Right kidney (tissue), 1 donor: ENCODE data around the gene TUBA4A.
A peak's percentile ranks its signal among the peaks of the same experiment; 100 is the strongest.
"Not testable (repeated sequence)": the region's sequence is repeated elsewhere in the genome, so short reads cannot be mapped to it uniquely, and the experiment has no call there.

Experiments
- DNase-seq: peaks from one replicate; pipeline ENCODE4 v3.0.0-alpha.2; 2016

The TUBA4A gene

GRCh38 chr2:219269362-219270054 is 15.8 kb upstream of the TUBA4A start:
- no peak for DNase-seq

DNA sequence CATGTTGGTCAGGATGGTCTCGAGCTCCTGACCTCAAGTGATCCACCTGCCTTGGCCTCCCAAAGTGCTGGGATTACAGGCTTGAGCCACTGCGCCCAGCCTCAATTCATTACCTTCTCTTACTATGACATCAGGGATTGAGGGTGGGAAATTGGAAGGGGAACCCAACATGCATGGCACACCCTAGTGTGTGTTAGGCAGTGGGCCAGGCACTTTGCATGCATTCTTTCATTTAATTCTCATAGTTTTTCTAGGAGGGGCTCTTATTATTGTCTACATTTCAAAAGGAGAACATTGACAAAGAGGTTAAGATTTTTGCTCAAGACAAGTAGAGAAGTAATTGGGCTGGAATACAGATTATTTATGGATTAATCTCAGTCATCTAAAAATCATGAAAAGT is 14.6 kb upstream of the TUBA4A start:
- DNase-seq: no peak

- DNase-seq: no peak
Observed at GRCh38 chr2:219266886-219267285, 13.2 kb upstream of the TUBA4A start.

GRCh38 chr2:219266232-219266631 is 12.5 kb upstream of the TUBA4A start:
- DNase-seq: no peak

DNA sequence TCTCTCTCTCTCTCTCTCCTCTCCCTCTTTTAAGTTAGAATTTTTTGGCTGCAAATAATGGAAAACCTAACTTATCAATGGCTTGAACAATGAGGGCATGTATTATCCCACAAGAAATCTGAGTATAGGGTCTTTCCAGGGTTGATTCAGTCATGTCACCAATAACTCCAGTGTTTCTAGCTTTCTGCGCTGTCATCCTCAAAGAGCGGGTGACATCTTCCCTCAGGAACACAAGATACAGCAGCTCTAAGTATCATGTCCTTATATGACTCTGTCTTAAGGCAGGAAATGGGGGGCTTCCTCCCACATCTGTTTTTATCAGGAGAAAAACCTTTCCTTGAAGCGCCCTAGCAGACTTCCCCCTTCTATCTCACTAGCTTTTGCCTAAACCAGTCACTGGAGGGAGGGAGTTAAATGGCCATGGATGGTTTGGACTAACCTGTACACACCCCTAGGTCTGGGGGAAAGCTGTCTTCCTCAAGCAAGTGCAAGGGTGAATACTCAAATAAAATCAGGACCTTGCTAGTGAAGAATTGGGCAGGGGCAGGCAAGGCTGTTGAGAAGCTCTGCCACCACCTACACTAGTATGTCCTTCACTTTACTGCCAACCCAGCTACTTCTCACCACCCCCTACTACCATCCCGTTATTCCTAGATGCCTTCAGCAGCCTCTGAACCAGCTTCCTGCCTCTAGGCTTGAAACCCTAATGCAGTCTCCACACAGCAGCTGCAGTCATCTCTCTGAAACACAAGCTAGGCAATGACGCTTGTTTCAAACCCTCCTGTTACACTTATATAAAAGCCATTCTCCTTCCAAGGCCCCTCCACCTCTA is 7.5 kb upstream of the TUBA4A start:
- DNase-seq: no peak

GRCh38 chr2:219258942-219259341 is 5.2 kb upstream of the TUBA4A start:
- not testable (repeated sequence) for DNase-seq

DNA sequence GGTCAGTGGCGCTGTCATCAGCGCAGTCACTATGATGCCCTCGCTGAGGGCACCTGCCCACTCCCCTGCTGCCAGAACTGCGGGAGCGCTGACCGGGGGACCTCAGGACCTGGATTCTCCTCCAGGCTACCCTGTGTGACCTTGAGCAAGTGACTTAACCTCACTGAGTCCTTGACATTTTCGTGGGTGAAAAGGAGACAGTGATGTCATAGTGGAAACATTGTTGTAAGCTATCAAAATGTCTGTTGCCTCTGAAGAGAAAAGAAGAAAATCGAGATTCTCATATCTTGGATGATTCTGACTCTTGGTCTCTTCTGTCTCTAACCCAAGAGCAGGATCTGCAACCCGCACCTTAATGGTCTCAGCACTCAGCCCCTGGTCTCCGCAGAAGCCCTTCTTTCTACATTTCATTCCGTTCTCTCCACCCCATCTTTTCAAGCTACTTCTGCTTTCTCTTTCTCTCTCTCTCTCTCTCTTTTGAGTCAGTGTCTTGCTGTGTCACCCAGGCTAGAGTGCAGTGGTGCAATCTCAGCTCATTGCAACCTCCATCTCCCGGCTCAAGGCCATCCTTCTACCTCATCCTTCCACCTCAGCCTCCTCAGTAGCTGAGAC is 978 bp upstream of the TUBA4A start:
- no peak for DNase-seq

GRCh38 chr2:219252900-219253752 is 592 bp downstream of the TUBA4A start, which contains the start of gene TUBA4B:
Gene TUBA4B, plus strand, starts transcription at chr2:219253243. Its CDS starts 165 bp downstream, at chr2:219253408.
- DNase-seq: peak; percentile 56

- no peak for DNase-seq
Observed at GRCh38 chr2:219252570-219252899, 1.2 kb downstream of the TUBA4A start.

- DNase-seq: no peak
Observed at GRCh38 chr2:219252084-219252483, 1.6 kb downstream of the TUBA4A start.

GRCh38 chr2:219251656-219252055 is 2.1 kb downstream of the TUBA4A start:
- no peak for DNase-seq

GRCh38 chr2:219250049-219250781 is 3.5 kb downstream of the TUBA4A start:
- DNase-seq: no peak

DNA sequence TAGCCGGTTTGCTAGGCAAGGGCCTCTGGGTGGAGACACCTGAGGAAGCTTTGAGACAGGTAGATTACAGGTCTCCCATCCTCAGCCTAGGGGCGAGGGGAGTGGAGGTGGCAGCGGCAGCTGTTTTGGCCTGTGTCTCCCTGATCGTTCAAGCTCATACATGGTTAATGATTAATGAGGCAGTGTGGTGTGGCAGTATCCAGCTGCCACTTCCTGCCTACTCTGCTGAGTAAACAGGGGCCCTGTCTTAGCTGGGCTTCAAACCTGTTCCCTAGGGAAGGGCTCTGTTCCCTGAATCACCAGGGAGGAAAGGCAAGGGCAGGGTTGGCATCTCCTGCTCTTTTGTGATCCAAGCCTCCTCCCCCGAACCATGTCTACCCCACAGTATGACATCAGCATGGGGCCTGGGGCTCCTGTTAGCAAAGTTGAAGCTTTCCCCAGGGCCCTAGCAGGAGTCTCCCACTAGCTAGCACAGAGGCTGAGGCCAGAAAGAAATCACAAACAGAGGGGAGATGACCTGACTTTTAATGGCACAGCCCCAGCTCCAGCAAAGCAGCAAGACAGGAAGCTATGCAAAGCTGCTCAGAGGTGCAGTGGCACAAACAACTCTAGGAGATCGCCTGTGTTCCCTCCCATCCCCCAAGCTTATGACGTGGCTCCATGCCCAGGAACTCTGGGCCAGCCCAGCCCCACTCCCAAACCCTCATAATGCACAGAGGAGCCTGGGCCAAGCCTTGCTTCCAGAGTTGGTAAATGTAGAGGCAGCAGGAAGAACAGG is 4.3 kb downstream of the TUBA4A start:
- DNase-seq: peak; percentile 61

GRCh38 chr2:219248845-219249202 is 4.9 kb downstream of the TUBA4A start:
- DNase-seq: no peak

DNA sequence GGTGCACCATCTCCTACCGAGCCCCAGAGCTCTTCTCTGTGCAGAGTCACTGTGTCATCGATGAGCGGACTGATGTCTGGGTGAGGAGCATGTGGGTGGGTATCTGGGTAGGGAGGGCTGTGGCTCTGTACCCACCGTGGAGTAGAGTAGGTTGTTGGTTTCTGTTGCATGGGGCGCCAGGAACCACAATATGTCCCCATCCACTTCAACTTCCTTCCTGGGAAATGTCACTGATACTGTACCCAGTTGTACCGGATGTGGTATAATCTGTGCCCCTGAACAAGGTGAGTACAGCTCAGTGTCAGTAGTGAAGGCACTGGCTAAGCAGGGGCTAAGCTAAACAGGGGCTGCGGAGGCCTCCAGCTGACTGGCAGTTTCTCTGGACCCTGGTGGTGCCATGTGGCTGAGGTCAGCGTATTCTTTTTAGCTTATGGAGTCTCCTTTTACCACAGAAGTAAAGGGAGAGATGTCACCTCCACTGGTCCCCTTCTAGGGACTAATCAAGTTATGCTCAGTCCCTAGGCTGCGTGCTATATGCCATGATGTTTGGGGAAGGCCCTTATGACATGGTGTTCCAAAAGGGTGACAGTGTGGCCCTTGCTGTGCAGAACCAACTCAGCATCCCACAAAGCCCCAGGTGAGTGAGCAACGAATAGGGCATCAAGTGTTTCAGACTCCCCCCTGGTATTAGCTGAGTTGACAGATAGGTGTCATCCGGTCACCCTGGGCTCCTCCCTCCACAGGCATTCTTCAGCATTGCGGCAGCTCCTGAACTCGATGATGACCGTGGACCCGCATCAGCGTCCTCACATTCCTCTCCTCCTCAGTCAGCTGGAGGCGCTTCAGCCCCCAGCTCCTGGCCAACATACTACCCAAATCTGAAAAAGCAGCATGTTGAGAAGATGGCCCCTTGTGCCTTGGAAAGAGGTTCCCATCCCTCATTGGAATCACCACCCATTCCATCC is 5.8 kb downstream of the TUBA4A start:
- no peak for DNase-seq

- DNase-seq: no peak
Observed at GRCh38 chr2:219246559-219246958, 7.2 kb downstream of the TUBA4A start.

GRCh38 chr2:219245899-219246230 is 7.9 kb downstream of the TUBA4A start:
- no peak for DNase-seq

DNA sequence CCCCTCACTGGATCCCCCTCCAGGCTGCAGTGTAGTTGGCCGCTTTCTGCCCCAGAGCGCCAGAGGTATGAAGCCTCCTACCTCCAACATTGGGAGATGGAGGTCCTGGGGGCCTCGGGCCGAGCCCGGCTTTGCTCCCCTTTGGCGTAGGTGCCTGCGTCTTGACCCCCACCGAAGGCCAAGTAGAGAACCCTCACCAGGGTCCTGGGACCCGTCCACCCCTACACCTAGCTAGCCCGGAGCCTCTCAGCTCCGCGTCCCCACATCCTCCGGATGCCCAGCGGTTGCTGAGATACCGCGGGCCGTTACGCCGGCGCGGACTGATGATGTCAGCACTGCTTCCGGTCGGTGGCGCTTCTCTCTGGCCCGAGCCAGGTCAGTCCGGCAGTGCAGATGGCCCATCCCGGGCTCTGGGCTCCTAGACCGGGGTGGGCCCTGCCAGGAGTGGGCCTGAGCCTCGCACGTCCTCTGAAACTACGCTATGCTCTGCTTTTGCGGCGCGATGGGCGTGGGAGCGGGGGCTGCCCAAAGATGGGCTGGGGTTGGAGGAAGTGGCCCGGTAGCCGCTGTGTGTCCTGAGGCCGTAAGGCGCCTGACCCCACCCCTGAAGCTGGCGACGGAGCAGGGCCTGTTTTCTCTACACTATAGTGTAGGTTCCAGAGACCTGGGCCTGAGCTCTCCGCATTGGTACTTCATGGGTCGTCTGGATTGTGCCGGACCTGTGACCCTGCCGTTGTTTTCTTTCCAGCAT is 8.4 kb downstream of the TUBA4A start, which contains the start of the genes GLB1L and STK16:
Gene GLB1L (minus strand): TSS at position 297 of the 751 bp plus-strand sequence. CDS start 1,871 bp downstream, outside the sequence.
Gene STK16 (plus strand): TSS at position 332 of the 751 bp plus-strand sequence. CDS start 521 bp downstream, outside the sequence.
- peak; percentile 94 for DNase-seq

DNA sequence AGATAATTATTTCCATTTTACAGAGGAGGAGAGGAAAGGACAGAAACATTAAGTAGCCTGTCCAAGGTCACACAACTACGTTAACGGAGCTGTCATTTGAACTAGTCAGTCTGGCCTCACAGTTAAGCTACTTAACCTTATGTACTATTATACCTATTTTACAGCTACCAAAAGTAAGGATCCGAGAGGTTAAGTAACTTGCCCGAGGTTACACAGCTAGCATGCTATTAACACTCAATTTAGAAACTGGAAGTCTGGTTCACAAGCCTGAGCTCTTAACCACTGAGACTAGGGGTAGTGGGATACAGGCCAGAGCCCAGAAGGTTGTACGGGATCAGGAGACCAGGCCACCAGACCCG is 8.9 kb downstream of the TUBA4A start:
- no peak for DNase-seq
